GM23338 (cell line): ENCODE data around the gene ZSWIM1. TPM values are rescaled to one million over a fixed set of nuclear protein-coding genes. Genes with fewer than 3 reads are reported as not detected.

Experiments used
- ATAC-seq: fragments of 200-7000 bp; cut with Tn5 transposase; 3 replicates; pipeline ENCODE4 v1.9.1; 2020
- DNase-seq: peaks from one replicate; pipeline ENCODE4 v3.0.0-alpha.2; 2015; ENCODE audit warnings: low spot score
- H2AFZ ChIP-seq: fragments of 200-600 bp; sonication (generic); 2 replicates; pipeline ENCODE4 v1.8.0; 2016; ENCODE audit warnings: antibody characterized with exemption, mild to moderate bottlenecking, moderate library complexity
- H3F3A ChIP-seq: fragments of 200-600 bp; sonication (generic); replicated peaks from 2 replicates; pipeline ENCODE4 v1.8.0; 2017; ENCODE audit warnings: antibody characterized with exemption, mixed run types, low read depth
- H3K27ac ChIP-seq: fragments of 200-600 bp; sonication (generic); 2 replicates; pipeline ENCODE4 v1.6.1; 2016; ENCODE audit warnings: low read depth
- H3K27me3 ChIP-seq: fragments of 200-600 bp; sonication (generic); 2 replicates; pipeline ENCODE4 v1.8.0; 2016; ENCODE audit warnings: mild to moderate bottlenecking, mixed run types, moderate library complexity; ENCODE audit not compliant: insufficient read depth
- H3K36me3 ChIP-seq: fragments of 200-600 bp; sonication (generic); 2 replicates; pipeline ENCODE4 v1.8.0; 2016; ENCODE audit warnings: mild to moderate bottlenecking; ENCODE audit not compliant: insufficient read depth
- H3K4me1 ChIP-seq: fragments of 200-600 bp; sonication (generic); 2 replicates; pipeline ENCODE4 v1.8.0; 2016; ENCODE audit warnings: mild to moderate bottlenecking, moderate library complexity; ENCODE audit not compliant: insufficient read depth
- H3K4me2 ChIP-seq: fragments of 200-600 bp; sonication (generic); 2 replicates; pipeline ENCODE4 v1.7.1; 2017; ENCODE audit warnings: mixed run types
- H3K4me3 ChIP-seq: fragments of 200-600 bp; sonication (generic); 2 replicates; pipeline ENCODE4 v1.6.1; 2016; ENCODE audit warnings: mixed run types
- H3K79me2 ChIP-seq: fragments of 200-600 bp; sonication (generic); replicated peaks from 2 replicates; pipeline ENCODE4 v1.8.0; 2017; ENCODE audit warnings: mild to moderate bottlenecking; ENCODE audit not compliant: insufficient read depth
- H3K9me2 ChIP-seq: fragments of 200-600 bp; sonication (generic); 2 replicates; pipeline ENCODE4 v1.8.0; 2017; ENCODE audit not compliant: insufficient read depth
- H4K20me1 ChIP-seq: fragments of 200-600 bp; sonication (generic); replicated peaks from 2 replicates; pipeline ENCODE4 v1.8.0; 2017; ENCODE audit warnings: mild to moderate bottlenecking; ENCODE audit not compliant: insufficient read depth
- H3K27ac Mint-ChIP-seq: 2 replicates; pipeline ENCODE4 v1.8.0; 2020; ENCODE audit warnings: inconsistent platforms, mild to moderate bottlenecking, moderate library complexity, mixed read lengths
- H3K27me3 Mint-ChIP-seq: 3 replicates; pipeline ENCODE4 v1.8.0; 2022; ENCODE audit warnings: low read depth, mild to moderate bottlenecking, moderate library complexity, mixed read lengths, inconsistent platforms; ENCODE audit not compliant: insufficient read depth, poor library complexity
- H3K36me3 Mint-ChIP-seq: 3 replicates; pipeline ENCODE4 v1.8.0; 2021; ENCODE audit warnings: low read depth, mild to moderate bottlenecking, inconsistent platforms, moderate library complexity, mixed read lengths
- H3K4me1 Mint-ChIP-seq: 3 replicates; pipeline ENCODE4 v1.8.0; 2020; ENCODE audit warnings: mild to moderate bottlenecking, inconsistent platforms, mixed read lengths
- H3K4me3 Mint-ChIP-seq: 3 replicates; pipeline ENCODE4 v1.8.0; 2021; ENCODE audit warnings: moderate library complexity, mild to moderate bottlenecking, inconsistent platforms, mixed read lengths
- H3K9me3 Mint-ChIP-seq: 3 replicates; pipeline ENCODE4 v1.8.0; 2020; ENCODE audit warnings: moderate library complexity, mild to moderate bottlenecking, inconsistent platforms, mixed read lengths
- CREB1 ChIP-seq: fragments of 250-450 bp; sonication (Bioruptor Pico); IDR thresholded peaks from 2 replicates; pipeline ENCODE4 v1.5.0; 2020; ENCODE audit warnings: low read depth, mild to moderate bottlenecking, moderate library complexity
- EZH2 ChIP-seq: fragments of 200-600 bp; sonication (generic); IDR thresholded peaks from one replicate; pipeline ENCODE4 v1.8.0; 2017; ENCODE audit warnings: antibody characterized with exemption, mild to moderate bottlenecking, low read depth; ENCODE audit not compliant: unreplicated experiment
- JUNB ChIP-seq: IDR thresholded peaks from one replicate; pipeline ENCODE4 v1.6.1; 2016; ENCODE audit warnings: antibody characterized with exemption; ENCODE audit not compliant: unreplicated experiment
- NANOG ChIP-seq: IDR thresholded peaks from 2 replicates; pipeline ENCODE4 v1.6.1; 2016; ENCODE audit warnings: antibody characterized with exemption, borderline replicate concordance
- POLR2AphosphoS5 ChIP-seq: IDR thresholded peaks from 2 replicates; pipeline ENCODE4 v1.6.1; 2016; ENCODE audit warnings: antibody characterized with exemption, low read depth
- REST ChIP-seq: IDR thresholded peaks from one replicate; pipeline ENCODE4 v1.6.1; 2018; ENCODE audit warnings: antibody characterized with exemption; ENCODE audit not compliant: unreplicated experiment
- ZNF331 ChIP-seq: fragments of 250-450 bp; sonication (Bioruptor Pico); IDR thresholded peaks from 2 replicates; pipeline ENCODE4 v1.5.0; 2020; ENCODE audit warnings: low read depth, mild to moderate bottlenecking, moderate library complexity
- polyA plus RNA-seq: library from polyadenylated mRNA; unstranded; fragments of >200 nt; fragmentation: Nextera tagmentation; extraction: Ambion mirVana; gene quantifications from 2 replicates; pipeline ENCODE4 v1.2.1, GENCODE V29; 2016
- total RNA-seq: library from RNA; depleted of rRNA; stranded (reverse); fragments of >200 nt; shearing (Covaris generic); gene quantifications from 2 replicates; pipeline ENCODE4 v1.2.3, GENCODE V29; 2014
- TF ChIP-seq, protein P1 (sequence below), 2 experiments: fragments of 200-600 bp in 1 of 2; sonication (generic) in 1 of 2; conservative IDR thresholded peaks; 2 replicates each; pipeline versions ENCODE4 v1.5.1 to v1.6.1; 2016 to 2017; ENCODE audit warnings: antibody characterized with exemption in 2 of 2, low read depth in 2 of 2, mild to moderate bottlenecking in 2 of 2, moderate library complexity in 1 of 2
- TF ChIP-seq, protein P2 (sequence below): IDR thresholded peaks from 2 replicates; pipeline ENCODE4 v1.6.1; 2016; ENCODE audit warnings: antibody characterized with exemption
- TF ChIP-seq, protein P3 (sequence below): fragments of 250-450 bp; sonication (Bioruptor Pico); IDR thresholded peaks from 2 replicates; pipeline ENCODE4 v1.5.0; 2020; ENCODE audit warnings: mild to moderate bottlenecking, moderate library complexity

Gene ZSWIM1
- total and polyA plus RNA-seq, 2 experiments from 2014 or later: 11.5 to 16.2 TPM

DNA sequence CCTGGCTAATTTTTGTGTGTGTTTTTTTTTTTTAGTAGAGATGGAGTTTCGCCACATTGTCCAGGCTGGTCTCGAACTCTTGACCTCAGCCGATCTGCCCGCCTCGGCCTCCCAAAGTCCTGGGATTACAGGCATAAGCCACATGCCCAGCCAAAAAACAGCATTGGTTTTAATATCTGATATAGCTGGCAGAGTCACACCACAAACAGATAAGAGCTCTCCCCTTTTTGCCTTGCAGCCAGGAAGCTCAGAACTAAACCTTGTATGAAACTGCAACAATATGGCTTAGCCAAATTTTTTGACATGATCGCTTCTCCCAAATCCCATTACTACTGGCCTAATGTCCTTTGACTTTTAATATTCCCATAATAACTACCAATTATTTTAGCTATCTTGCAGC lies 28.7 kb upstream of the ZSWIM1 start:
- peaks cover 12% of the 10 kb centered on the region for H3K27me3 Mint-ChIP-seq
- H3F3A ChIP-seq: no peaks in the 10 kb centered on the region
- peaks cover 36% of the 10 kb centered on the region for H3K79me2 ChIP-seq
- H3K9me3 Mint-ChIP-seq: no peaks in the 10 kb centered on the region
- peak overlapping the region; percentile 75 for H3K27ac ChIP-seq
- H3K4me3 Mint-ChIP-seq: no peak overlapping the region
- ATAC-seq (no peak), DNase-seq (no peak)
- peaks cover 32% of the 10 kb centered on the region for H3K36me3 Mint-ChIP-seq
- TF ChIP-seq POLR2AphosphoS5 (no peak), CREB1 (CRISPR knock-in tag) (no peak), EZH2 (no peak), ZNF331 (CRISPR knock-in tag) (no peak)
- no peaks in the 10 kb centered on the region for H3K9me2 ChIP-seq
- H3K36me3 ChIP-seq: peaks cover 4% of the 10 kb centered on the region; the same call in 1 of the 2 replicates
- H3K4me1 Mint-ChIP-seq: peaks cover 43% of the 10 kb centered on the region
- no peak overlapping the region for H3K4me2 ChIP-seq
- peaks cover 35% of the 10 kb centered on the region for H3K4me1 ChIP-seq
- no peak overlapping the region for H3K27ac Mint-ChIP-seq
- H4K20me1 ChIP-seq: no peaks in the 10 kb centered on the region
- H2AFZ ChIP-seq: no peak overlapping the region
- H3K27me3 ChIP-seq: no peaks in the 10 kb centered on the region
- no peak overlapping the region for H3K4me3 ChIP-seq

DNA sequence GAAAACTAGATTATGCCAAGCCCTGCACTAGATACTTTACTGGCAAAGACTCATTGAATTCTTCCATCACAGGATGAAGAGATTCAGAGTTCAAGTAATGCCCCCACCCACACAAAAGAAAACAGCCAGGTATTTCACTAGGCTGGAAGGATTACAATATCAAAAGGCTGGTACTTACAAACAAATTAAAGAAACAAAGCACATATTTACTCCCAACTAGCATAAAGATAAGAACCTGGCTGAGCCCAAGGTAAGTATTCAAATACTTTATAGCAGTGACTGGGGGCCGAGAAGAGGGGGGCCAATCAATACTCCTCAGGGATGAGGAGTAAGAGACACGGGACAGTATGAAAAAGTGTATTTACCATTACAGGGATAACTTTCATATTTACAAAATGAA lies 27.5 kb upstream of the ZSWIM1 start:
- peaks cover 14% of the 10 kb centered on the region for H3K27me3 Mint-ChIP-seq
- H3K9me3 Mint-ChIP-seq: no peaks in the 10 kb centered on the region
- Histone ChIP-seq H4K20me1 (no peaks in the 10 kb centered on the region), H3K27me3 (no peaks in the 10 kb centered on the region), H3K4me1 (peaks cover 39% of the 10 kb centered on the region), H3K36me3 (peaks cover 4% of the 10 kb centered on the region; the same call in 1 of the 2 replicates), H3K79me2 (peaks cover 37% of the 10 kb centered on the region), H3K9me2 (no peaks in the 10 kb centered on the region), H3K4me3 (0 out of 2 replicates have a peak overlapping the region, but pooled peaks have one; percentile 4), H3K27ac (peak overlapping the region; percentile 75), H3F3A (no peaks in the 10 kb centered on the region), H3K4me2 (peak overlapping the region; percentile 17), H2AFZ (no peak overlapping the region)
- peak overlapping the region; percentile 94 for H3K27ac Mint-ChIP-seq
- peaks cover 32% of the 10 kb centered on the region for H3K36me3 Mint-ChIP-seq
- H3K4me3 Mint-ChIP-seq: peak overlapping the region; percentile 58
- peak; percentile 87 for DNase-seq
- H3K4me1 Mint-ChIP-seq: peaks cover 48% of the 10 kb centered on the region
- ATAC-seq: peak; percentile 7
- TF ChIP-seq, protein P1, sequence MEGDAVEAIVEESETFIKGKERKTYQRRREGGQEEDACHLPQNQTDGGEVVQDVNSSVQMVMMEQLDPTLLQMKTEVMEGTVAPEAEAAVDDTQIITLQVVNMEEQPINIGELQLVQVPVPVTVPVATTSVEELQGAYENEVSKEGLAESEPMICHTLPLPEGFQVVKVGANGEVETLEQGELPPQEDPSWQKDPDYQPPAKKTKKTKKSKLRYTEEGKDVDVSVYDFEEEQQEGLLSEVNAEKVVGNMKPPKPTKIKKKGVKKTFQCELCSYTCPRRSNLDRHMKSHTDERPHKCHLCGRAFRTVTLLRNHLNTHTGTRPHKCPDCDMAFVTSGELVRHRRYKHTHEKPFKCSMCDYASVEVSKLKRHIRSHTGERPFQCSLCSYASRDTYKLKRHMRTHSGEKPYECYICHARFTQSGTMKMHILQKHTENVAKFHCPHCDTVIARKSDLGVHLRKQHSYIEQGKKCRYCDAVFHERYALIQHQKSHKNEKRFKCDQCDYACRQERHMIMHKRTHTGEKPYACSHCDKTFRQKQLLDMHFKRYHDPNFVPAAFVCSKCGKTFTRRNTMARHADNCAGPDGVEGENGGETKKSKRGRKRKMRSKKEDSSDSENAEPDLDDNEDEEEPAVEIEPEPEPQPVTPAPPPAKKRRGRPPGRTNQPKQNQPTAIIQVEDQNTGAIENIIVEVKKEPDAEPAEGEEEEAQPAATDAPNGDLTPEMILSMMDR (conservative IDR thresholded peaks at IDR 0.05; ENCODE audit: low read depth in 2 of 2): no peak
- TF ChIP-seq REST (no peak), NANOG (peak; percentile 96), JUNB (no peak)
- TF ChIP-seq, protein P2, sequence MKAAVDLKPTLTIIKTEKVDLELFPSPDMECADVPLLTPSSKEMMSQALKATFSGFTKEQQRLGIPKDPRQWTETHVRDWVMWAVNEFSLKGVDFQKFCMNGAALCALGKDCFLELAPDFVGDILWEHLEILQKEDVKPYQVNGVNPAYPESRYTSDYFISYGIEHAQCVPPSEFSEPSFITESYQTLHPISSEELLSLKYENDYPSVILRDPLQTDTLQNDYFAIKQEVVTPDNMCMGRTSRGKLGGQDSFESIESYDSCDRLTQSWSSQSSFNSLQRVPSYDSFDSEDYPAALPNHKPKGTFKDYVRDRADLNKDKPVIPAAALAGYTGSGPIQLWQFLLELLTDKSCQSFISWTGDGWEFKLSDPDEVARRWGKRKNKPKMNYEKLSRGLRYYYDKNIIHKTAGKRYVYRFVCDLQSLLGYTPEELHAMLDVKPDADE: no peak
- TF ChIP-seq, protein P3, sequence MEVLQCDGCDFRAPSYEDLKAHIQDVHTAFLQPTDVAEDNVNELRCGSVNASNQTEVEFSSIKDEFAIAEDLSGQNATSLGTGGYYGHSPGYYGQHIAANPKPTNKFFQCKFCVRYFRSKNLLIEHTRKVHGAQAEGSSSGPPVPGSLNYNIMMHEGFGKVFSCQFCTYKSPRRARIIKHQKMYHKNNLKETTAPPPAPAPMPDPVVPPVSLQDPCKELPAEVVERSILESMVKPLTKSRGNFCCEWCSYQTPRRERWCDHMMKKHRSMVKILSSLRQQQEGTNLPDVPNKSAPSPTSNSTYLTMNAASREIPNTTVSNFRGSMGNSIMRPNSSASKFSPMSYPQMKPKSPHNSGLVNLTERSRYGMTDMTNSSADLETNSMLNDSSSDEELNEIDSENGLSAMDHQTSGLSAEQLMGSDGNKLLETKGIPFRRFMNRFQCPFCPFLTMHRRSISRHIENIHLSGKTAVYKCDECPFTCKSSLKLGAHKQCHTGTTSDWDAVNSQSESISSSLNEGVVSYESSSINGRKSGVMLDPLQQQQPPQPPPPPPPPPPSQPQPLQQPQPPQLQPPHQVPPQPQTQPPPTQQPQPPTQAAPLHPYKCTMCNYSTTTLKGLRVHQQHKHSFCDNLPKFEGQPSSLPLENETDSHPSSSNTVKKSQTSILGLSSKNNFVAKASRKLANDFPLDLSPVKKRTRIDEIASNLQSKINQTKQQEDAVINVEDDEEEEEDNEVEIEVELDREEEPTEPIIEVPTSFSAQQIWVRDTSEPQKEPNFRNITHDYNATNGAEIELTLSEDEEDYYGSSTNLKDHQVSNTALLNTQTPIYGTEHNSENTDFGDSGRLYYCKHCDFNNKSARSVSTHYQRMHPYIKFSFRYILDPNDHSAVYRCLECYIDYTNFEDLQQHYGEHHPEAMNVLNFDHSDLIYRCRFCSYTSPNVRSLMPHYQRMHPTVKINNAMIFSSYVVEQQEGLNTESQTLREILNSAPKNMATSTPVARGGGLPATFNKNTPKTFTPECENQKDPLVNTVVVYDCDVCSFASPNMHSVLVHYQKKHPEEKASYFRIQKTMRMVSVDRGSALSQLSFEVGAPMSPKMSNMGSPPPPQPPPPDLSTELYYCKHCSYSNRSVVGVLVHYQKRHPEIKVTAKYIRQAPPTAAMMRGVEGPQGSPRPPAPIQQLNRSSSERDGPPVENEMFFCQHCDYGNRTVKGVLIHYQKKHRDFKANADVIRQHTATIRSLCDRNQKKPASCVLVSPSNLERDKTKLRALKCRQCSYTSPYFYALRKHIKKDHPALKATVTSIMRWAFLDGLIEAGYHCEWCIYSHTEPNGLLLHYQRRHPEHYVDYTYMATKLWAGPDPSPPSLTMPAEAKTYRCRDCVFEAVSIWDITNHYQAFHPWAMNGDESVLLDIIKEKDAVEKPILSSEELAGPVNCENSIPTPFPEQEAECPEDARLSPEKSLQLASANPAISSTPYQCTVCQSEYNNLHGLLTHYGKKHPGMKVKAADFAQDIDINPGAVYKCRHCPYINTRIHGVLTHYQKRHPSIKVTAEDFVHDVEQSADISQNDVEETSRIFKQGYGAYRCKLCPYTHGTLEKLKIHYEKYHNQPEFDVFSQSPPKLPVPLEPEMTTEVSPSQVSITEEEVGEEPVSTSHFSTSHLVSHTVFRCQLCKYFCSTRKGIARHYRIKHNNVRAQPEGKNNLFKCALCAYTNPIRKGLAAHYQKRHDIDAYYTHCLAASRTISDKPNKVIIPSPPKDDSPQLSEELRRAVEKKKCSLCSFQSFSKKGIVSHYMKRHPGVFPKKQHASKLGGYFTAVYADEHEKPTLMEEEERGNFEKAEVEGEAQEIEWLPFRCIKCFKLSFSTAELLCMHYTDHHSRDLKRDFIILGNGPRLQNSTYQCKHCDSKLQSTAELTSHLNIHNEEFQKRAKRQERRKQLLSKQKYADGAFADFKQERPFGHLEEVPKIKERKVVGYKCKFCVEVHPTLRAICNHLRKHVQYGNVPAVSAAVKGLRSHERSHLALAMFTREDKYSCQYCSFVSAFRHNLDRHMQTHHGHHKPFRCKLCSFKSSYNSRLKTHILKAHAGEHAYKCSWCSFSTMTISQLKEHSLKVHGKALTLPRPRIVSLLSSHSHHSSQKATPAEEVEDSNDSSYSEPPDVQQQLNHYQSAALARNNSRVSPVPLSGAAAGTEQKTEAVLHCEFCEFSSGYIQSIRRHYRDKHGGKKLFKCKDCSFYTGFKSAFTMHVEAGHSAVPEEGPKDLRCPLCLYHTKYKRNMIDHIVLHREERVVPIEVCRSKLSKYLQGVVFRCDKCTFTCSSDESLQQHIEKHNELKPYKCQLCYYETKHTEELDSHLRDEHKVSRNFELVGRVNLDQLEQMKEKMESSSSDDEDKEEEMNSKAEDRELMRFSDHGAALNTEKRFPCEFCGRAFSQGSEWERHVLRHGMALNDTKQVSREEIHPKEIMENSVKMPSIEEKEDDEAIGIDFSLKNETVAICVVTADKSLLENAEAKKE (CRISPR knock-in tag): no peak
